HEK293T (cell line): ENCODE data around the gene KMT2E.
"Not testable (repeated sequence)": the region's sequence is repeated elsewhere in the genome, so short reads cannot be mapped to it uniquely, and the experiment has no call there.

Experiments
- CTCF ChIA-PET: fragments of 350-600 bp; formaldehyde crosslinking; extraction: SDS; loops from one replicate; lab custom pipeline; 2021; ENCODE audit warnings: antibody characterized with exemption, inconsistent platforms; lab: Yijun Ruan, JAX
- POLR2A ChIA-PET: fragments of 350-600 bp; formaldehyde crosslinking; extraction: SDS; loops from one replicate; lab custom pipeline; 2020; ENCODE audit warnings: antibody characterized with exemption, inconsistent platforms; lab: Yijun Ruan, JAX
- DNase-seq: peaks from one replicate; pipeline ENCODE4 v3.0.0; 2012; ENCODE audit warnings: mixed read lengths; ENCODE audit errors: extremely low spot score
- ARNT ChIP-seq: fragments of 450-650 bp; IDR thresholded peaks from 2 replicates; pipeline ENCODE4 v1.6.1; 2017; ENCODE audit warnings: mild to moderate bottlenecking
- BHLHE40 ChIP-seq: fragments of 450-650 bp; IDR thresholded peaks from 2 replicates; pipeline ENCODE4 v1.6.1; 2016; ENCODE audit warnings: mild to moderate bottlenecking, moderate library complexity, borderline replicate concordance
- CTBP1 ChIP-seq: fragments of 450-650 bp; IDR thresholded peaks from 2 replicates; pipeline ENCODE4 v1.6.1; 2016; ENCODE audit warnings: borderline replicate concordance
- ELF4 ChIP-seq: fragments of 450-650 bp; IDR thresholded peaks from 2 replicates; pipeline ENCODE4 v1.6.1; 2017; ENCODE audit warnings: antibody characterized with exemption
- FOXA1 ChIP-seq: fragments of 450-650 bp; IDR thresholded peaks from 2 replicates; pipeline ENCODE4 v1.6.1; 2016; ENCODE audit warnings: mild to moderate bottlenecking
- FOXK2 ChIP-seq: fragments of 450-650 bp; IDR thresholded peaks from 2 replicates; pipeline ENCODE4 v1.6.1; 2016; ENCODE audit warnings: mild to moderate bottlenecking
- FOXM1 ChIP-seq: fragments of 450-650 bp; IDR thresholded peaks from 2 replicates; pipeline ENCODE4 v1.6.1; 2017; ENCODE audit warnings: mild to moderate bottlenecking, borderline replicate concordance
- HDGF ChIP-seq: fragments of 450-650 bp; IDR thresholded peaks from 2 replicates; pipeline ENCODE4 v1.6.1; 2017; ENCODE audit warnings: antibody characterized with exemption, borderline replicate concordance
- L3MBTL2 ChIP-seq: fragments of 450-650 bp; conservative IDR thresholded peaks from 2 replicates; pipeline ENCODE4 v1.6.1; 2016; ENCODE audit warnings: mild to moderate bottlenecking
- LEF1 ChIP-seq: fragments of 450-650 bp; IDR thresholded peaks from 2 replicates; pipeline ENCODE4 v1.6.1; 2017; ENCODE audit warnings: mild to moderate bottlenecking, borderline replicate concordance
- NFRKB ChIP-seq: fragments of 450-650 bp; IDR thresholded peaks from 2 replicates; pipeline ENCODE4 v1.6.1; 2016; ENCODE audit warnings: mild to moderate bottlenecking, moderate library complexity
- PKNOX1 ChIP-seq: fragments of 450-650 bp; IDR thresholded peaks from 2 replicates; pipeline ENCODE4 v1.6.1; 2016
- SP1 ChIP-seq: fragments of 450-650 bp; IDR thresholded peaks from 2 replicates; pipeline ENCODE4 v1.6.1; 2017
- SUZ12 ChIP-seq: fragments of 450-650 bp; IDR thresholded peaks from 2 replicates; pipeline ENCODE4 v1.6.1; 2016; ENCODE audit warnings: mild to moderate bottlenecking
- ZNF384 ChIP-seq: fragments of 450-650 bp; IDR thresholded peaks from 2 replicates; pipeline ENCODE4 v1.6.1; 2016

Gene KMT2E

GRCh38 chr7:105001652-105002184 lies 12.3 kb upstream of the KMT2E start:
- TF ChIP-seq HDGF (no peak), NFRKB (no peak), ZNF384 (no peak), L3MBTL2 (no peak), ARNT (no peak), FOXA1 (no peak), BHLHE40 (no peak), CTBP1 (no peak)

GRCh38 chr7:105003275-105003674 lies 10.7 kb upstream of the KMT2E start:
- DNase-seq, result no peak
- no peak for TF ChIP-seq SP1
- no peak for TF ChIP-seq LEF1
- no peak for TF ChIP-seq ELF4
- TF ChIP-seq PKNOX1, result no peak
- CTCF ChIA-PET, result interaction anchor here (0.6 kb wide), 1 partner anchor 76 kb away, joined by 3 read pairs; no protein-coding TSS in a partner anchor
- POLR2A ChIA-PET, result interaction anchor here (0.9 to 1.2 kb wide), 3 partner anchors 9 to 12 kb away, joined by 4 read pairs; no protein-coding TSS in a partner anchor

More at GRCh38 chr7:105001652-105002184, 12.3 kb upstream of the KMT2E start:
- ChIA-PET POLR2A (interaction anchor here (1.0 kb wide), 2 partner anchors 9 to 17 kb away, joined by 3 read pairs; no protein-coding TSS in a partner anchor), CTCF (no interaction called here)
- DNase-seq, result no peak

GRCh38 chr7:105003872-105004510 lies 10.0 kb upstream of the KMT2E start:
- CTCF ChIA-PET, result interaction anchor here (0.6 kb wide), 1 partner anchor 75 kb away, joined by 3 read pairs; no protein-coding TSS in a partner anchor
- DNase-seq, result no peak
- POLR2A ChIA-PET, result interaction anchor here (0.9 to 1.2 kb wide), 3 partner anchors 8 to 11 kb away, joined by 4 read pairs; no protein-coding TSS in a partner anchor
- TF ChIP-seq BHLHE40 (no peak), LEF1 (no peak), FOXA1 (no peak), SP1 (no peak), PKNOX1 (no peak), FOXK2 (no peak), L3MBTL2 (no peak), CTBP1 (no peak)

GRCh38 chr7:105005006-105005405 lies 9.0 kb upstream of the KMT2E start:
- CTCF ChIA-PET, DNase-seq: not testable (repeated sequence)
- POLR2A ChIA-PET, result interaction anchor here (1.0 kb wide), 1 partner anchor 8 kb away, joined by 3 read pairs; no protein-coding TSS in a partner anchor

GRCh38 chr7:105005486-105005885 lies 8.5 kb upstream of the KMT2E start:
- POLR2A ChIA-PET, result interaction anchor here (1.0 kb wide), 1 partner anchor 8 kb away, joined by 3 read pairs; no protein-coding TSS in a partner anchor
- DNase-seq, CTCF ChIA-PET: not testable (repeated sequence)

GRCh38 chr7:105006367-105007136 lies 7.5 kb upstream of the KMT2E start:
- no peak for DNase-seq
- TF ChIP-seq FOXM1 (no peak), FOXA1 (no peak), PKNOX1 (no peak), ZNF384 (peak; percentile 93), SUZ12 (no peak), NFRKB (no peak)
- CTCF ChIA-PET, result interaction anchor here (0.6 to 1.1 kb wide), 3 partner anchors 16 to 27 kb away, joined by 3 to 4 read pairs (median 4); no protein-coding TSS in a partner anchor
- POLR2A ChIA-PET, result interaction anchor here (1.0 to 1.1 kb wide), 2 partner anchors 18 to 23 kb away, joined by 3 to 4 read pairs; no protein-coding TSS in a partner anchor
